Measurements from ENCODE around the gene ZNF687. TPM values are rescaled to one million over a fixed set of nuclear protein-coding genes. Genes with fewer than 3 reads are reported as not detected.

The ZNF687 gene
- total RNA-seq, 2 donors from 2014 or later = 12.8 to 15.6 TPM

- peak; percentile 86 to 89 for ATAC-seq
- intact Hi-C loops (cut with DNase I) = loop anchor here (1.0 to 10.0 kb wide), 3 partner anchors 39 to 146 kb away; partner anchors contain the start of genes PIP5K1A (in 1 of the 2) and VPS72 (in 1 of the 2)
- DNase-seq = no peak
These were observed 59.0 kb downstream of the ZNF687 start for GRCh38 chr1:151340870-151341754.

Other genes with a start within 250 kb of the ZNF687 start
- under 1 TPM; 0.15 to 0.16 TPM for gene BNIPL, start 245.7 kb upstream of the ZNF687 start, total RNA-seq
- gene C1orf56, start 234.5 kb upstream of the ZNF687 start, total RNA-seq = 1 to 10 TPM; 4.8 to 6.5 TPM
- gene CDC42SE1, start 222.7 kb upstream of the ZNF687 start, total RNA-seq = 10 to 100 TPM; 36.5 to 55.3 TPM
- gene MLLT11, start 221.9 kb upstream of the ZNF687 start, total RNA-seq = 1 to 10 TPM; 2.0 to 2.7 TPM
- 10 to 100 TPM; 13.4 to 15.6 TPM for gene GABPB2, start 211.5 kb upstream of the ZNF687 start, total RNA-seq
- 10 to 100 TPM; 23.6 to 37.0 TPM for gene SEMA6C, start 135.7 kb upstream of the ZNF687 start, total RNA-seq
- gene TNFAIP8L2, start 125.7 kb upstream of the ZNF687 start, total RNA-seq = 1 to 10 TPM; 2.1 to 5.3 TPM
- gene LYSMD1, start 116.4 kb upstream of the ZNF687 start, total RNA-seq = 10 to 100 TPM in 1 of 2 donors, 1 to 10 TPM in 1; 9.7 to 10.3 TPM
- gene SCNM1, start 116.2 kb upstream of the ZNF687 start, total RNA-seq = 10 to 100 TPM; 19.4 to 20.9 TPM
- not detected for gene TMOD4, start 106.3 kb upstream of the ZNF687 start, total RNA-seq
- 10 to 100 TPM; 38.3 to 48.4 TPM for gene VPS72, start 92.1 kb upstream of the ZNF687 start, total RNA-seq
- gene PIP5K1A, start 83.7 kb upstream of the ZNF687 start, total RNA-seq = 10 to 100 TPM; 34.7 to 46.9 TPM
- 100 to 1,000 TPM; 134 to 136 TPM for gene PSMD4, start 27.6 kb upstream of the ZNF687 start, total RNA-seq
- gene PI4KB, start 45.1 kb downstream of the ZNF687 start, total RNA-seq = 10 to 100 TPM; 46.3 to 49.4 TPM
- gene RFX5, start 65.0 kb downstream of the ZNF687 start, total RNA-seq = 10 to 100 TPM; 23.1 to 23.8 TPM
- gene SELENBP1, start 90.4 kb downstream of the ZNF687 start, total RNA-seq = 10 to 100 TPM; 30.6 to 82.2 TPM
- gene PSMB4, start 117.3 kb downstream of the ZNF687 start, total RNA-seq = 100 to 1,000 TPM; 163 to 197 TPM
- 10 to 100 TPM; 46.6 to 47.1 TPM for gene POGZ, start 177.2 kb downstream of the ZNF687 start, total RNA-seq
- gene CGN, start 229.1 kb downstream of the ZNF687 start, total RNA-seq = 1 to 10 TPM; 2.0 to 2.7 TPM